ENCODE data around the gene ADCY10.

Gene ADCY10

GRCh38 chr1:167766538-167766937 lies 147.4 kb downstream of the ADCY10 start:
- no peak for TF ChIP-seq CTCF (IDR thresholded peaks at IDR 0.05; ENCODE audit: control insufficient read depth, insufficient read depth, low read depth, low read length, missing control alignments)
- no peak for DNase-seq (ENCODE audit: low read depth)
- no peak overlapping the region for H3K4me3 ChIP-seq (ENCODE audit: control insufficient read depth, low read depth, low read length)

- no peak for TF ChIP-seq CTCF (IDR thresholded peaks at IDR 0.05; ENCODE audit: control insufficient read depth, insufficient read depth, low read depth, low read length, missing control alignments)
- DNase-seq (ENCODE audit: low read depth) = no peak
- H3K4me3 ChIP-seq (ENCODE audit: control insufficient read depth, low read depth, low read length) = no peak overlapping the region
Measured at GRCh38 chr1:167765496-167765895, 148.4 kb downstream of the ADCY10 start.

GRCh38 chr1:167764458-167765330 lies 149.2 kb downstream of the ADCY10 start:
- no peak for TF ChIP-seq CTCF (IDR thresholded peaks at IDR 0.05; ENCODE audit: control insufficient read depth, insufficient read depth, low read depth, low read length, missing control alignments)
- no peak overlapping the region for H3K4me3 ChIP-seq (ENCODE audit: control insufficient read depth, low read depth, low read length)
- no peak for DNase-seq (ENCODE audit: low read depth)

GRCh38 chr1:167763525-167764220 lies 150.3 kb downstream of the ADCY10 start:
- TF ChIP-seq CTCF (IDR thresholded peaks at IDR 0.05; ENCODE audit: control insufficient read depth, insufficient read depth, low read depth, low read length, missing control alignments) = no peak
- no peak overlapping the region for H3K4me3 ChIP-seq (ENCODE audit: control insufficient read depth, low read depth, low read length)
- DNase-seq (ENCODE audit: low read depth) = no peak

GRCh38 chr1:167762061-167762746 lies 151.7 kb downstream of the ADCY10 start:
- no peak for DNase-seq (ENCODE audit: low read depth)
- H3K4me3 ChIP-seq (ENCODE audit: control insufficient read depth, low read depth, low read length) = no peak overlapping the region
- no peak for TF ChIP-seq CTCF (IDR thresholded peaks at IDR 0.05; ENCODE audit: control insufficient read depth, insufficient read depth, low read depth, low read length, missing control alignments)

GRCh38 chr1:167761400-167761799 lies 152.5 kb downstream of the ADCY10 start:
- no peak for DNase-seq (ENCODE audit: low read depth)
- TF ChIP-seq CTCF (IDR thresholded peaks at IDR 0.05; ENCODE audit: control insufficient read depth, insufficient read depth, low read depth, low read length, missing control alignments) = no peak
- no peak overlapping the region for H3K4me3 ChIP-seq (ENCODE audit: control insufficient read depth, low read depth, low read length)

Measured in AG09309 (cell line).